ENCODE results near the gene MPPED1.

MPPED1 gene

GRCh38 chr22:43504068-43504467, 92.3 kb downstream of the MPPED1 start:
- no peak for DNase-seq

GRCh38 chr22:43504666-43505261, 93.0 kb downstream of the MPPED1 start:
- DNase-seq, result no peak

- no peak for DNase-seq
Observed at GRCh38 chr22:43505423-43505822, 93.6 kb downstream of the MPPED1 start.

- no peak for DNase-seq
Observed at GRCh38 chr22:43505896-43506295, 94.1 kb downstream of the MPPED1 start.

- no peak for DNase-seq
Observed at GRCh38 chr22:43506487-43506886, 94.7 kb downstream of the MPPED1 start.

- DNase-seq, result no peak
Observed at GRCh38 chr22:43507235-43507634, 95.4 kb downstream of the MPPED1 start.

- no peak for DNase-seq
Observed at GRCh38 chr22:43508489-43508888, 96.7 kb downstream of the MPPED1 start.

GRCh38 chr22:43509337-43509736, 97.5 kb downstream of the MPPED1 start:
- DNase-seq, result no peak

- DNase-seq, result no peak
Observed at GRCh38 chr22:43510281-43511070, 98.7 kb downstream of the MPPED1 start.

GRCh38 chr22:43511276-43511910, 99.6 kb downstream of the MPPED1 start:
- no peak for DNase-seq

- DNase-seq, result no peak
Observed at GRCh38 chr22:43512279-43512678, 100.5 kb downstream of the MPPED1 start.

GRCh38 chr22:43514476-43515157, 102.8 kb downstream of the MPPED1 start:
- no peak for DNase-seq

- no peak for DNase-seq
Observed at GRCh38 chr22:43515411-43515810, 103.6 kb downstream of the MPPED1 start.

GRCh38 chr22:43515902-43516301, 104.1 kb downstream of the MPPED1 start:
- DNase-seq, result no peak

- DNase-seq, result no peak
Observed at GRCh38 chr22:43516386-43516785, 104.6 kb downstream of the MPPED1 start.

GRCh38 chr22:43516996-43517635, 105.3 kb downstream of the MPPED1 start:
- no peak for DNase-seq

- no peak for DNase-seq
Observed at GRCh38 chr22:43520632-43521039, 108.8 kb downstream of the MPPED1 start.

GRCh38 chr22:43521716-43522115, 109.9 kb downstream of the MPPED1 start:
- DNase-seq, result no peak

- DNase-seq, result no peak
Observed at GRCh38 chr22:43526117-43526655, 114.4 kb downstream of the MPPED1 start.

- no peak for DNase-seq
Observed at GRCh38 chr22:43526946-43527345, 115.1 kb downstream of the MPPED1 start.

- DNase-seq, result no peak
Observed at GRCh38 chr22:43528601-43529360, 117.0 kb downstream of the MPPED1 start.

- no peak for DNase-seq
Observed at GRCh38 chr22:43529461-43529860, 117.6 kb downstream of the MPPED1 start.
